Liver (tissue), 9 donors: ENCODE results near the gene SCGN. TPM values are rescaled to one million over a fixed set of nuclear protein-coding genes. Genes with fewer than 3 reads are reported as not detected.

ENCODE experiments used
- DNase-seq: peaks from one replicate; pipeline ENCODE4 v3.0.0-alpha.2; 2017; ENCODE audit warnings: low spot score
- H3K27ac ChIP-seq, 2 donors: one replicate each; pipeline ENCODE4 v1.7.0; 2013; ENCODE audit warnings: inconsistent platforms in 2 of 2, low read length in 2 of 2, control low read depth in 1 of 2, low read depth in 1 of 2, mild to moderate bottlenecking in 1 of 2
- H3K27me3 ChIP-seq, 4 donors: one replicate each; pipeline versions ENCODE4 v1.6.1 to v1.7.0; 2013; ENCODE audit warnings: low read length in 3 of 4, inconsistent platforms in 1 of 4, mild to moderate bottlenecking in 1 of 4, moderate library complexity in 1 of 4; ENCODE audit not compliant: control insufficient read depth in 4 of 4, insufficient read depth in 4 of 4
- H3K36me3 ChIP-seq, 4 donors: one replicate each; pipeline versions ENCODE4 v1.6.1 to v1.7.0; 2013; ENCODE audit warnings: low read length in 3 of 4, mild to moderate bottlenecking in 3 of 4, low read depth in 1 of 4, moderate library complexity in 1 of 4; ENCODE audit not compliant: control insufficient read depth in 4 of 4, insufficient read depth in 3 of 4
- H3K4me1 ChIP-seq, 4 donors: one replicate each; pipeline versions ENCODE4 v1.6.1 to v1.7.0; 2013; ENCODE audit warnings: low read length in 3 of 4, mild to moderate bottlenecking in 3 of 4, moderate library complexity in 1 of 4; ENCODE audit not compliant: control insufficient read depth in 4 of 4, insufficient read depth in 4 of 4
- H3K4me3 ChIP-seq, 3 donors: one replicate each; pipeline versions ENCODE4 v1.6.1 to v1.7.0; 2013; ENCODE audit warnings: low read length in 3 of 3, control low read depth in 1 of 3, low read depth in 1 of 3, mild to moderate bottlenecking in 1 of 3
- H3K9ac ChIP-seq, 2 donors: one replicate each; pipeline ENCODE4 v1.7.0; 2013; ENCODE audit warnings: low read length in 2 of 2, mild to moderate bottlenecking in 2 of 2, moderate library complexity in 2 of 2, control low read depth in 1 of 2, low read depth in 1 of 2
- H3K9me3 ChIP-seq, 4 donors: one replicate each; pipeline versions ENCODE4 v1.6.1 to v1.7.0; 2013; ENCODE audit warnings: low read length in 3 of 4; ENCODE audit not compliant: control insufficient read depth in 4 of 4
- ATF3 ChIP-seq: IDR thresholded peaks from 2 replicates; pipeline ENCODE4 v1.6.1; 2016; ENCODE audit warnings: antibody characterized with exemption
- CTCF ChIP-seq: fragments of 150-350 bp; IDR thresholded peaks from 2 replicates; pipeline ENCODE4 v1.5.1; 2017; ENCODE audit warnings: improper control_type of control experiment, low read depth, low read length; ENCODE audit not compliant: missing input control
- FOXA1 ChIP-seq: IDR thresholded peaks from 2 replicates; pipeline ENCODE4 v1.6.1; 2016; ENCODE audit warnings: antibody characterized with exemption
- FOXA2 ChIP-seq: IDR thresholded peaks from 2 replicates; pipeline ENCODE4 v1.6.1; 2016; ENCODE audit warnings: antibody characterized with exemption
- GABPA ChIP-seq, 2 donors: IDR thresholded peaks in 1 of 2; conservative IDR thresholded peaks in 1 of 2; 2 replicates each; pipeline ENCODE4 v1.6.1; 2016; ENCODE audit warnings: antibody characterized with exemption in 2 of 2, mild to moderate bottlenecking in 1 of 2, moderate library complexity in 1 of 2
- HNF4A ChIP-seq, 2 donors: conservative IDR thresholded peaks; 2 replicates each; pipeline ENCODE4 v1.6.1; 2016; ENCODE audit warnings: antibody characterized with exemption in 2 of 2, mild to moderate bottlenecking in 2 of 2
- JUND ChIP-seq, 2 donors: IDR thresholded peaks; 2 replicates each; pipeline ENCODE4 v1.6.1; 2016; ENCODE audit warnings: antibody characterized with exemption in 2 of 2
- MAX ChIP-seq: IDR thresholded peaks from 2 replicates; pipeline ENCODE4 v1.6.1; 2016; ENCODE audit warnings: antibody characterized with exemption
- NR2F2 ChIP-seq: IDR thresholded peaks from 2 replicates; pipeline ENCODE4 v1.6.1; 2016; ENCODE audit warnings: antibody characterized with exemption
- RAD21 ChIP-seq, 2 donors: IDR thresholded peaks; 2 replicates each; pipeline ENCODE4 v1.6.1; 2016; ENCODE audit warnings: antibody characterized with exemption in 2 of 2, mild to moderate bottlenecking in 2 of 2
- REST ChIP-seq: IDR thresholded peaks from 2 replicates; pipeline ENCODE4 v1.6.1; 2016; ENCODE audit warnings: antibody characterized with exemption, mild to moderate bottlenecking
- SP1 ChIP-seq: IDR thresholded peaks from 2 replicates; pipeline ENCODE4 v1.6.1; 2018; ENCODE audit warnings: antibody characterized with exemption, mild to moderate bottlenecking
- YY1 ChIP-seq: IDR thresholded peaks from 2 replicates; pipeline ENCODE4 v1.6.1; 2016; ENCODE audit warnings: antibody characterized with exemption, mild to moderate bottlenecking
- ZBTB33 ChIP-seq: IDR thresholded peaks from 2 replicates; pipeline ENCODE4 v1.6.1; 2016; ENCODE audit warnings: antibody characterized with exemption
- WGBS: extraction: QIAGEN DNeasy Blood & Tissue Kit; methylation state at CpG from one replicate; pipeline ENCODE4 v1.1.7; 2013; 5-methylcytosine and 5-hydroxymethylcytosine counted together
- polyA plus RNA-seq, 2 donors: library from polyadenylated mRNA; stranded (reverse) in 1 of 2; unstranded in 1 of 2; fragments of 200-250 nt in 1 of 2; fragments of >200 nt in 1 of 2; fragmentation: Nextera tagmentation in 1 of 2; extraction: Ambion mirVana in 1 of 2; gene quantifications; one replicate each; pipeline versions ENCODE4 v1.2.1 to v1.2.3, GENCODE V29; 2013 to 2015
- total RNA-seq, 2 donors: library from RNA; depleted of rRNA; stranded (reverse); fragments of >200 nt; gene quantifications; one replicate each; pipeline ENCODE4 v1.2.3, GENCODE V29; 2014
- donor health status: healthy.
- donor health status: healthy.
- donor health status: healthy.
- donor health status: healthy.
- donor health status: healthy.

SCGN gene
- total and polyA plus RNA-seq, 4 donors, result 0.28 to 8.1 (median 2.8) TPM

- H3K4me1 ChIP-seq, result no peaks in the 10 kb centered on the region
- no peak overlapping the region for H3K4me3 ChIP-seq
- no peaks in the 10 kb centered on the region for H3K36me3 ChIP-seq
- DNase-seq, result no peak
- no peak overlapping the region for H3K9ac ChIP-seq
- H3K9me3 ChIP-seq, result no peaks in the 10 kb centered on the region
- no peak overlapping the region for H3K27ac ChIP-seq
- TF ChIP-seq HNF4A (conservative IDR thresholded peaks at IDR 0.05) (no peak), RAD21 (IDR thresholded peaks at IDR 0.05) (no peak), FOXA1 (no peak), JUND (IDR thresholded peaks at IDR 0.05) (no peak), GABPA (IDR thresholded peaks at IDR 0.05 in 1 of 2, conservative IDR thresholded peaks at IDR 0.05 in 1 of 2) (no peak), ZBTB33 (no peak), REST (no peak), YY1 (no peak), NR2F2 (no peak), CTCF (no peak), ATF3 (no peak), MAX (no peak), SP1 (no peak)
- WGBS, result 97% methylated on average over 15 of the region's 15 CpGs
- H3K27me3 ChIP-seq, result no peaks in the 10 kb centered on the region
Measured at GRCh38 chr6:25731721-25732120, 79.7 kb downstream of the SCGN start.

- peaks cover 0 to 6% (median 2%) of the 10 kb centered on the region in 4 donors for H3K9me3 ChIP-seq
- no peak overlapping the region for H3K4me3 ChIP-seq
- DNase-seq, result no peak
- TF ChIP-seq SP1 (no peak), YY1 (no peak), RAD21 (IDR thresholded peaks at IDR 0.05) (peak in 1 of 2 donors; percentile 40), FOXA1 (no peak), HNF4A (conservative IDR thresholded peaks at IDR 0.05) (peak in 1 of 2 donors; percentile 7), REST (peak; percentile 34), FOXA2 (peak; percentile 8), CTCF (peak; percentile 7), NR2F2 (no peak)
- no peaks in the 10 kb centered on the region for H3K36me3 ChIP-seq
- H3K9ac ChIP-seq, result no peak overlapping the region
- no peaks in the 10 kb centered on the region for H3K4me1 ChIP-seq
- WGBS, result 57% methylated on average over 30 of the region's 30 CpGs
- no peak overlapping the region for H3K27ac ChIP-seq
- H3K27me3 ChIP-seq, result no peaks in the 10 kb centered on the region
Measured at GRCh38 chr6:25732468-25733198, 80.6 kb downstream of the SCGN start.
